ENCODE measurements around the gene ALG14.

Gene ALG14

DNA sequence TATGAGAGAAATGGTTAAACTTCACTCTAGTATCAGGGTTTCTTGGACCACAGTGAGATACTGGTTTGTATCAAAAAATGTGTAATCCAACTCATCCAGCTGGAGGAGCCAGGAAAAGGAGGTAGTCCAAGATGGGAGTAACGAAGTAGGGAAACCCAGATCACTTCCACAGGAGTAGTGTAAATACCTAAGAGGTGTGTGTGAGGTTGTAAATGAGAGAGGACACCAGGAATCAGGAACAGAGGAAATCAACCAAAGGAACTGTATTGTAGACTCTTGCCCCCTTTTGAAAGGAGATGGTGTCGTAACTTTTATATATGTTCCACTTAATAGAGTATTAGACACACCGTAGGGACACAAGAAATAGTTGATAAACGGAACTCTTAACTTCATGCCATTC, 24.7 kb upstream of the ALG14 start:
- H3K4me1 ChIP-seq (ENCODE audit: control insufficient read depth, insufficient read depth, low read length) = no peaks in the 10 kb centered on the region

GRCh38 chr1:95096218-95096841, 23.6 kb upstream of the ALG14 start:
- Histone ChIP-seq H3K27ac (ENCODE audit: extremely low read depth, low read depth, low read length) (no peak overlapping the region), H3K9me3 (ENCODE audit: control insufficient read depth, insufficient read depth, low read depth, low read length) (no peaks in the 10 kb centered on the region), H3K4me1 (ENCODE audit: control insufficient read depth, insufficient read depth, low read length) (no peaks in the 10 kb centered on the region), H3K36me3 (ENCODE audit: control insufficient read depth in 2 of 2, insufficient read depth in 1 of 2, low read length in 2 of 2) (no peaks in the 10 kb centered on the region), H3K4me3 (ENCODE audit: low read depth, low read length) (no peak overlapping the region)
- ChIA-PET CTCF (interaction anchor here (4.3 kb wide), 1 partner anchor 12 kb away, joined by 16 read pairs; no protein-coding TSS in a partner anchor), POLR2A (no interaction called here)
- TF ChIP-seq ZNF664 (tag by site-specific recombination; IDR thresholded peaks at IDR 0.05) = no peak
- no peak for TF ChIP-seq ZNF112 (tag by site-specific recombination; IDR thresholded peaks at IDR 0.05)
- no peak for TF ChIP-seq MYNN (tag by site-specific recombination; IDR thresholded peaks at IDR 0.05; ENCODE audit: borderline replicate concordance)
- no peak for TF ChIP-seq OVOL3 (tag by site-specific recombination; IDR thresholded peaks at IDR 0.05)
- no peak for TF ChIP-seq ZNF548 (tag by site-specific recombination; IDR thresholded peaks at IDR 0.05)
- TF ChIP-seq ZNF214 (tag by site-specific recombination; IDR thresholded peaks at IDR 0.05; ENCODE audit: borderline replicate concordance) = no peak
- TF ChIP-seq ZNF747 (tag by site-specific recombination; IDR thresholded peaks at IDR 0.05) = no peak
- TF ChIP-seq ZNF660 (tag by site-specific recombination; IDR thresholded peaks at IDR 0.05) = no peak

More for the DNA sequence above, 24.7 kb upstream of the ALG14 start:
- TF ChIP-seq ZNF626 (tag by site-specific recombination; IDR thresholded peaks at IDR 0.05) = no peak
- TF ChIP-seq KLF9 (tag by site-specific recombination; IDR thresholded peaks at IDR 0.05; ENCODE audit: low read depth) = no peak
- no peak for TF ChIP-seq ZSCAN18 (tag by site-specific recombination; IDR thresholded peaks at IDR 0.05)
- TF ChIP-seq ZNF184 (tag by site-specific recombination; IDR thresholded peaks at IDR 0.05) = no peak
- no peak for TF ChIP-seq ZNF202 (tag by site-specific recombination; IDR thresholded peaks at IDR 0.05; ENCODE audit: borderline replicate concordance)
- no peak for TF ChIP-seq ZFP41 (tag by site-specific recombination; IDR thresholded peaks at IDR 0.05; ENCODE audit: borderline replicate concordance)
- TF ChIP-seq ZNF311 (tag by site-specific recombination; IDR thresholded peaks at IDR 0.05; ENCODE audit: borderline replicate concordance) = no peak
- TF ChIP-seq ZNF76 (tag by site-specific recombination; IDR thresholded peaks at IDR 0.05; ENCODE audit: borderline replicate concordance, low read depth) = no peak
- TF ChIP-seq ZNF837 (tag by site-specific recombination; IDR thresholded peaks at IDR 0.05) = no peak
- TF ChIP-seq ZNF549 (tag by site-specific recombination; IDR thresholded peaks at IDR 0.05) = no peak
- TF ChIP-seq ZNF513 (tag by site-specific recombination; IDR thresholded peaks at IDR 0.05) = no peak
- TF ChIP-seq ZBTB17 (tag by site-specific recombination; IDR thresholded peaks at IDR 0.05) = no peak
- TF ChIP-seq MYNN (tag by site-specific recombination; IDR thresholded peaks at IDR 0.05; ENCODE audit: borderline replicate concordance) = no peak
- TF ChIP-seq ZNF146 (tag by site-specific recombination; IDR thresholded peaks at IDR 0.05) = no peak
- TF ChIP-seq ZNF433 (tag by site-specific recombination; IDR thresholded peaks at IDR 0.05; ENCODE audit: low read depth) = no peak
- TF ChIP-seq ZNF785 (tag by site-specific recombination; IDR thresholded peaks at IDR 0.05) = no peak
- TF ChIP-seq, protein P1, sequence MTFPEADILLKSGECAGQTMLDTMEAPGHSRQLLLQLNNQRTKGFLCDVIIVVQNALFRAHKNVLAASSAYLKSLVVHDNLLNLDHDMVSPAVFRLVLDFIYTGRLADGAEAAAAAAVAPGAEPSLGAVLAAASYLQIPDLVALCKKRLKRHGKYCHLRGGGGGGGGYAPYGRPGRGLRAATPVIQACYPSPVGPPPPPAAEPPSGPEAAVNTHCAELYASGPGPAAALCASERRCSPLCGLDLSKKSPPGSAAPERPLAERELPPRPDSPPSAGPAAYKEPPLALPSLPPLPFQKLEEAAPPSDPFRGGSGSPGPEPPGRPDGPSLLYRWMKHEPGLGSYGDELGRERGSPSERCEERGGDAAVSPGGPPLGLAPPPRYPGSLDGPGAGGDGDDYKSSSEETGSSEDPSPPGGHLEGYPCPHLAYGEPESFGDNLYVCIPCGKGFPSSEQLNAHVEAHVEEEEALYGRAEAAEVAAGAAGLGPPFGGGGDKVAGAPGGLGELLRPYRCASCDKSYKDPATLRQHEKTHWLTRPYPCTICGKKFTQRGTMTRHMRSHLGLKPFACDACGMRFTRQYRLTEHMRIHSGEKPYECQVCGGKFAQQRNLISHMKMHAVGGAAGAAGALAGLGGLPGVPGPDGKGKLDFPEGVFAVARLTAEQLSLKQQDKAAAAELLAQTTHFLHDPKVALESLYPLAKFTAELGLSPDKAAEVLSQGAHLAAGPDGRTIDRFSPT (tag by site-specific recombination; IDR thresholded peaks at IDR 0.05) = no peak
- no peak for TF ChIP-seq ZNF121 (tag by site-specific recombination; IDR thresholded peaks at IDR 0.05)
- Histone ChIP-seq H3K9me3 (ENCODE audit: control insufficient read depth, insufficient read depth, low read depth, low read length) (no peaks in the 10 kb centered on the region), H3K36me3 (ENCODE audit: control insufficient read depth in 2 of 2, insufficient read depth in 1 of 2, low read length in 2 of 2) (no peaks in the 10 kb centered on the region), H3K4me3 (ENCODE audit: low read depth, low read length) (no peak overlapping the region), H3K27ac (ENCODE audit: extremely low read depth, low read depth, low read length) (no peak overlapping the region)
- POLR2A ChIA-PET = no interaction called here
- CTCF ChIA-PET = no interaction called here

Data from HEK293 (cell line).